Large intestine (tissue), 3 donors: ENCODE data around the gene RAB40A. TPM values are rescaled to one million over a fixed set of nuclear protein-coding genes. Genes with fewer than 3 reads are reported as not detected.
A peak's percentile ranks its signal among the peaks of the same experiment; 100 is the strongest.

ENCODE experiments used
- DNase-seq, 2 donors: peaks; one replicate each; pipeline versions ENCODE4 v3.0.0 to v3.0.0-alpha.2; 2013
- H3K27ac ChIP-seq: one replicate; pipeline ENCODE4 v1.5.1; 2013; ENCODE audit warnings: low read length
- H3K27me3 ChIP-seq: 2 replicates; pipeline ENCODE4 v1.6.1; 2013; ENCODE audit warnings: low read length; ENCODE audit not compliant: control insufficient read depth, insufficient read depth
- H3K36me3 ChIP-seq: 2 replicates; pipeline ENCODE4 v1.6.1; 2013; ENCODE audit warnings: low read length; ENCODE audit not compliant: control insufficient read depth, insufficient read depth
- H3K4me1 ChIP-seq: one replicate; pipeline ENCODE4 v1.6.1; 2013; ENCODE audit warnings: low read length; ENCODE audit not compliant: control insufficient read depth, insufficient read depth
- H3K4me3 ChIP-seq: one replicate; pipeline ENCODE4 v1.5.1; 2013; ENCODE audit warnings: low read length
- H3K9me3 ChIP-seq: one replicate; pipeline ENCODE4 v1.6.1; 2013; ENCODE audit warnings: mild to moderate bottlenecking, low read depth, low read length, moderate library complexity; ENCODE audit not compliant: control insufficient read depth
- WGBS: methylation state at CpG from one replicate; pipeline ENCODE4 v1.1.5; 2013; ENCODE audit warnings: low lambda C conversion rate; ENCODE audit not compliant: insufficient coverage; 5-methylcytosine and 5-hydroxymethylcytosine counted together
- polyA plus RNA-seq: library from polyadenylated mRNA; unstranded; fragments of 120-200 nt; gene quantifications from one replicate; pipeline ENCODE4 v1.2.1, GENCODE V29; 2013

RAB40A gene
- polyA plus RNA-seq, 1 donor, result 1.8 TPM

GRCh38 chrX:103529550-103529949 lies 10.3 kb upstream of the RAB40A start:
- H3K4me1 ChIP-seq, result no peaks in the 10 kb centered on the region
- no CpG with 5 or more reads among the region's 3 CpGs for WGBS
- no peaks in the 10 kb centered on the region for H3K27me3 ChIP-seq
- H3K27ac ChIP-seq, result no peak overlapping the region
- DNase-seq, result no peak
- no peak overlapping the region for H3K4me3 ChIP-seq
- H3K9me3 ChIP-seq, result no peaks in the 10 kb centered on the region
- no peaks in the 10 kb centered on the region for H3K36me3 ChIP-seq

GRCh38 chrX:103524747-103525146 lies 5.5 kb upstream of the RAB40A start:
- H3K9me3 ChIP-seq, result no peaks in the 10 kb centered on the region
- DNase-seq, result no peak
- H3K27me3 ChIP-seq, result no peaks in the 10 kb centered on the region
- no peak overlapping the region for H3K27ac ChIP-seq
- no peaks in the 10 kb centered on the region for H3K4me1 ChIP-seq
- WGBS, result no CpG with 5 or more reads among the region's 2 CpGs
- no peaks in the 10 kb centered on the region for H3K36me3 ChIP-seq
- H3K4me3 ChIP-seq, result no peak overlapping the region

- Histone ChIP-seq H3K4me1 (no peaks in the 10 kb centered on the region), H3K36me3 (no peaks in the 10 kb centered on the region), H3K27ac (no peak overlapping the region), H3K9me3 (no peaks in the 10 kb centered on the region), H3K27me3 (no peaks in the 10 kb centered on the region), H3K4me3 (no peak overlapping the region)
- no peak for DNase-seq
- no CpG with 5 or more reads among the region's 2 CpGs for WGBS
These were observed 4.3 kb upstream of the RAB40A start for GRCh38 chrX:103523605-103524004.

GRCh38 chrX:103520386-103520785 lies 1.1 kb upstream of the RAB40A start:
- no peaks in the 10 kb centered on the region for H3K36me3 ChIP-seq
- H3K4me3 ChIP-seq, result no peak overlapping the region
- no peaks in the 10 kb centered on the region for H3K9me3 ChIP-seq
- no peak for DNase-seq
- WGBS, result no CpG with 5 or more reads among the region's 4 CpGs
- no peaks in the 10 kb centered on the region for H3K27me3 ChIP-seq
- H3K4me1 ChIP-seq, result no peaks in the 10 kb centered on the region
- H3K27ac ChIP-seq, result no peak overlapping the region

GRCh38 chrX:103518571-103518970 lies 718 bp downstream of the RAB40A start:
- H3K4me1 ChIP-seq, result no peaks in the 10 kb centered on the region
- no peaks in the 10 kb centered on the region for H3K36me3 ChIP-seq
- no CpG with 5 or more reads among the region's 2 CpGs for WGBS
- no peak for DNase-seq
- no peak overlapping the region for H3K4me3 ChIP-seq
- no peak overlapping the region for H3K27ac ChIP-seq
- no peaks in the 10 kb centered on the region for H3K9me3 ChIP-seq
- H3K27me3 ChIP-seq, result no peaks in the 10 kb centered on the region

GRCh38 chrX:103517246-103517645 lies 2.0 kb downstream of the RAB40A start:
- DNase-seq, result no peak
- Histone ChIP-seq H3K27me3 (no peaks in the 10 kb centered on the region), H3K4me1 (no peaks in the 10 kb centered on the region), H3K9me3 (no peaks in the 10 kb centered on the region), H3K27ac (no peak overlapping the region), H3K36me3 (no peaks in the 10 kb centered on the region), H3K4me3 (no peak overlapping the region)
- no CpG with 5 or more reads among the region's 2 CpGs for WGBS

- peak; percentile 10 to 26 for DNase-seq
- Histone ChIP-seq H3K9me3 (no peaks in the 10 kb centered on the region), H3K27ac (no peak overlapping the region), H3K4me3 (no peak overlapping the region), H3K4me1 (no peaks in the 10 kb centered on the region), H3K36me3 (no peaks in the 10 kb centered on the region), H3K27me3 (no peaks in the 10 kb centered on the region)
- no CpG with 5 or more reads among the region's 4 CpGs for WGBS
These were observed 5.7 kb downstream of the RAB40A start for GRCh38 chrX:103513476-103514108.

GRCh38 chrX:103513067-103513466 lies 6.2 kb downstream of the RAB40A start:
- Histone ChIP-seq H3K27ac (no peak overlapping the region), H3K4me1 (no peaks in the 10 kb centered on the region), H3K36me3 (no peaks in the 10 kb centered on the region), H3K9me3 (no peaks in the 10 kb centered on the region), H3K27me3 (no peaks in the 10 kb centered on the region), H3K4me3 (no peak overlapping the region)
- no peak for DNase-seq
- WGBS, result no CpG with 5 or more reads among the region's 5 CpGs

- Histone ChIP-seq H3K9me3 (no peaks in the 10 kb centered on the region), H3K4me1 (no peaks in the 10 kb centered on the region), H3K27ac (no peak overlapping the region), H3K36me3 (no peaks in the 10 kb centered on the region), H3K4me3 (no peak overlapping the region), H3K27me3 (no peaks in the 10 kb centered on the region)
- no CpG with 5 or more reads among the region's 6 CpGs for WGBS
- no peak for DNase-seq
These were observed 9.3 kb downstream of the RAB40A start for GRCh38 chrX:103510031-103510430.

- no peaks in the 10 kb centered on the region for H3K36me3 ChIP-seq
- no peaks in the 10 kb centered on the region for H3K9me3 ChIP-seq
- H3K27me3 ChIP-seq, result no peaks in the 10 kb centered on the region
- no peak overlapping the region for H3K4me3 ChIP-seq
- H3K4me1 ChIP-seq, result no peaks in the 10 kb centered on the region
- WGBS, result no CpG with 5 or more reads among the region's 1 CpG
- H3K27ac ChIP-seq, result no peak overlapping the region
- no peak for DNase-seq
These were observed 15.5 kb downstream of the RAB40A start for GRCh38 chrX:103503853-103504207.

- H3K36me3 ChIP-seq, result no peaks in the 10 kb centered on the region
- no peak overlapping the region for H3K4me3 ChIP-seq
- H3K27me3 ChIP-seq, result no peaks in the 10 kb centered on the region
- H3K9me3 ChIP-seq, result no peaks in the 10 kb centered on the region
- no peak overlapping the region for H3K27ac ChIP-seq
- H3K4me1 ChIP-seq, result no peaks in the 10 kb centered on the region
- no CpG with 5 or more reads among the region's 8 CpGs for WGBS
- DNase-seq, result no peak
These were observed 16.0 kb downstream of the RAB40A start for GRCh38 chrX:103503163-103503852.
